HepG2 (cell line): ENCODE data around the gene TMC8. TPM values are rescaled to one million over a fixed set of nuclear protein-coding genes. Genes with fewer than 3 reads are reported as not detected.

Source experiments
- AHR ChIP-seq: IDR thresholded peaks from 2 replicates; pipeline ENCODE4 v1.6.1; 2018; ENCODE audit warnings: missing genetic modification reagents, missing compliant biosample characterization
- FOSL2 ChIP-seq: sonication (generic); formaldehyde crosslinking; IDR thresholded peaks from 2 replicates; pipeline ENCODE4 v1.4.0; 2020; ENCODE audit warnings: missing genetic modification reagents
- FOXP1 ChIP-seq, 2 experiments: fragments of 450-650 bp in 1 of 2; IDR thresholded peaks; 2 replicates each; pipeline ENCODE4 v1.6.1; 2017 to 2018; ENCODE audit warnings: antibody characterized with exemption in 1 of 2
- GATAD1 ChIP-seq: IDR thresholded peaks from 2 replicates; pipeline ENCODE4 v1.6.1; 2016; ENCODE audit warnings: missing genetic modification reagents, missing compliant biosample characterization
- HDAC1 ChIP-seq: sonication (generic); formaldehyde crosslinking; IDR thresholded peaks from 2 replicates; pipeline ENCODE4 v1.5.1; 2020; ENCODE audit warnings: mild to moderate bottlenecking, missing genetic modification reagents
- JUND ChIP-seq: sonication (generic); formaldehyde crosslinking; IDR thresholded peaks from 2 replicates; pipeline ENCODE4 v1.8.0; 2022; ENCODE audit warnings: mild to moderate bottlenecking, missing genetic modification reagents
- NCOA1 ChIP-seq: sonication (generic); formaldehyde crosslinking; IDR thresholded peaks from 2 replicates; pipeline ENCODE4 v1.9.0; 2021; ENCODE audit warnings: missing genetic modification reagents
- RFX3 ChIP-seq: IDR thresholded peaks from 2 replicates; pipeline ENCODE4 v1.6.1; 2016; ENCODE audit warnings: missing biosample characterization, missing genetic modification reagents
- SMAD1 ChIP-seq: sonication (generic); formaldehyde crosslinking; IDR thresholded peaks from 2 replicates; pipeline ENCODE4 v1.4.0; 2020; ENCODE audit warnings: missing genetic modification reagents, low read depth, mild to moderate bottlenecking, borderline replicate concordance
- TEAD3 ChIP-seq: optimal IDR thresholded peaks from 2 replicates; pipeline ENCODE3; 2016; ENCODE audit warnings: borderline replicate concordance
- ZBTB20 ChIP-seq: sonication (generic); formaldehyde crosslinking; IDR thresholded peaks from 2 replicates; pipeline ENCODE4 v1.8.1; 2023; ENCODE audit warnings: missing genetic modification reagents, low read depth, mild to moderate bottlenecking, borderline replicate concordance
- ZMYM2 ChIP-seq: sonication (generic); formaldehyde crosslinking; IDR thresholded peaks from 2 replicates; pipeline ENCODE4 v1.8.0; 2022; ENCODE audit warnings: mild to moderate bottlenecking, missing genetic modification reagents
- ZNF275 ChIP-seq: sonication (generic); formaldehyde crosslinking; IDR thresholded peaks from 2 replicates; pipeline ENCODE4 v1.8.0; 2022; ENCODE audit warnings: missing genetic modification reagents, mild to moderate bottlenecking, inconsistent platforms, borderline replicate concordance
- ZNF3 ChIP-seq: IDR thresholded peaks from 2 replicates; pipeline ENCODE4 v1.7.0; 2017; ENCODE audit warnings: inconsistent platforms
- ZNF337 ChIP-seq: sonication (generic); formaldehyde crosslinking; IDR thresholded peaks from 2 replicates; pipeline ENCODE4 v1.5.1; 2020; ENCODE audit warnings: missing genetic modification reagents, low read depth, mild to moderate bottlenecking, borderline replicate concordance
- ZNF720 ChIP-seq: sonication (generic); formaldehyde crosslinking; IDR thresholded peaks from 2 replicates; pipeline ENCODE4 v1.4.0; 2020; ENCODE audit warnings: missing genetic modification reagents
- ZSCAN20 ChIP-seq: sonication (generic); formaldehyde crosslinking; IDR thresholded peaks from 2 replicates; pipeline ENCODE4 v1.4.0; 2020; ENCODE audit warnings: missing genetic modification reagents, mild to moderate bottlenecking, borderline replicate concordance
- polyA plus RNA-seq, 8 experiments: library from polyadenylated mRNA; depleted of rRNA in 3 of 8; stranded (reverse) in 7 of 8; unstranded in 1 of 8; fragments of >200 nt; fragmentation: Illumina TruSeq in 4 of 8; extraction: Trizol in 4 of 8; gene quantifications; 2 replicates each; pipeline versions ENCODE4 v1.2.1 to v1.2.3, GENCODE V29; 2011 to 2016; ENCODE audit warnings: low read depth in 4 of 8, missing spikeins in 1 of 8, mixed read lengths in 1 of 8; ENCODE audit not compliant: insufficient read depth in 1 of 8
- total RNA-seq, 5 experiments: library from RNA; depleted of rRNA; stranded (reverse); fragments of >200 nt; fragmentation: Illumina TruSeq; extraction: Trizol; gene quantifications; 2 replicates each; pipeline ENCODE4 v1.2.3, GENCODE V29; 2016; ENCODE audit warnings: low read depth in 1 of 5
- TF ChIP-seq, protein P1 (sequence below): sonication (generic); formaldehyde crosslinking; IDR thresholded peaks from 2 replicates; pipeline ENCODE4 v1.5.0; 2020; ENCODE audit warnings: missing genetic modification reagents
- TF ChIP-seq, protein P2 (sequence below): sonication (generic); formaldehyde crosslinking; IDR thresholded peaks from 2 replicates; pipeline ENCODE4 v1.5.0; 2020; ENCODE audit warnings: mild to moderate bottlenecking, missing genetic modification reagents, borderline replicate concordance

TMC8 gene
- total and polyA plus RNA-seq, 2 of the 13 experiments (the other 11 are each of a cell fraction or from before 2014, with no cell fraction given): 0.53 to 7.8 TPM

DNA sequence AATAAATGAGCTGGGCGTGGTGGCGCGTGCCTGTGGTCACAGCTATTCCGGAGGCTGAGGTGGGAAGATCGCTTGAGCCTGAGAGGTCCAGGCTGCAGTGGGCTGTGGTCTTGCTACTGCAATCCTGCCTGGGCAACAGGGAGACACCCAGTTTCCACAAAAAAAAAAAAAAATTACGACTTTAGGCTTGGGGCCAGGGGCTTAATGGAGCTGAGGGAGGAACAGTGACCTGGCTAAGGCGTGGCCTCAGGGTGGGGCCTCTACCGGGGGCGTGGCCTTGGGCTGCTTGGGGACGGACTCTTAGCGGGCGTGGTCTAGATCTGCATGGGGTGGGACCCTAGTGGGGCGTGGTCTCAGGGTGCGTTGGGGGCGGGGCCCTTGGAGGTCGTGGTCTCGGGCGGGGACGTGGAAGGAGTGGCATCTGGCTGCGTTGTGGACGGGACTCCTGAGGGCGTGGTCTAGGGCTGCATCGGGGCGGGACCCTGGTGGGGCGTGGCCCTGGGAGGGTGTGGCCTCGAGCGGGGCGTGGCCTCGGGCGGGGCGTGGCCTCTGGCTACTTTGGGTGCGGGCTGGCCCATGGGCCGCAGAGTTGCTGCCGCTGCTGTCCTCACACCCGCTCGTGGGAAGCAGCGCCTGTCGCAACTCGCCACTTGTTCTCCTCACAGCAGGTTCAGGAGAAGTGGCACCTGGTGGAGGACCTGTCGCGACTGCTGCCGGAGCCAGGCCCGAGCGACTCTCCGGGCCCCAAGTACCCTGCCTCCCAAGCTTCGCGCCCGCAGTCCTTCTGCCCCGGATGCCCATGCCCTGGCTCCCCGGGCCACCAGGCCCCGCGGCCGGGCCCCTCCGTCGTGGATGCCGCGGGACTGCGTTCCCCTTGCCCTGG is 9.8 kb downstream of the TMC8 start (continued):
- TF ChIP-seq, protein P1, sequence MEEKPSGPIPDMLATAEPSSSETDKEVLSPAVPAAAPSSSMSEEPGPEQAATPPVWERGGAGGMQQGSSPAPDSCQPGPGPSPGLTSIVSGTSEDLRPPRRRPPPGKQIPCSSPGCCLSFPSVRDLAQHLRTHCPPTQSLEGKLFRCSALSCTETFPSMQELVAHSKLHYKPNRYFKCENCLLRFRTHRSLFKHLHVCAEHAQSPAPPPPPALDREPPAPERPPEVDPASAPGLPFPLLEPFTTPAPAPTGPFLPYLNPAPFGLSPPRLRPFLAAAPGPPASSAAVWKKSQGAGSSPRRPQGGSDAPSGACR (CRISPR knock-in tag): peak; percentile 79; the same call in 1 of the 2 replicates
- 0 out of 2 replicates have a peak, but pooled peaks have one; percentile 40 for TF ChIP-seq ZNF337
- TF ChIP-seq FOSL2 (CRISPR knock-in tag): no peak
- no peak for TF ChIP-seq ZNF3 (CRISPR knock-in tag)
- TF ChIP-seq ZNF720: no peak
- no peak for TF ChIP-seq NCOA1 (CRISPR knock-in tag)
- TF ChIP-seq, protein P2, sequence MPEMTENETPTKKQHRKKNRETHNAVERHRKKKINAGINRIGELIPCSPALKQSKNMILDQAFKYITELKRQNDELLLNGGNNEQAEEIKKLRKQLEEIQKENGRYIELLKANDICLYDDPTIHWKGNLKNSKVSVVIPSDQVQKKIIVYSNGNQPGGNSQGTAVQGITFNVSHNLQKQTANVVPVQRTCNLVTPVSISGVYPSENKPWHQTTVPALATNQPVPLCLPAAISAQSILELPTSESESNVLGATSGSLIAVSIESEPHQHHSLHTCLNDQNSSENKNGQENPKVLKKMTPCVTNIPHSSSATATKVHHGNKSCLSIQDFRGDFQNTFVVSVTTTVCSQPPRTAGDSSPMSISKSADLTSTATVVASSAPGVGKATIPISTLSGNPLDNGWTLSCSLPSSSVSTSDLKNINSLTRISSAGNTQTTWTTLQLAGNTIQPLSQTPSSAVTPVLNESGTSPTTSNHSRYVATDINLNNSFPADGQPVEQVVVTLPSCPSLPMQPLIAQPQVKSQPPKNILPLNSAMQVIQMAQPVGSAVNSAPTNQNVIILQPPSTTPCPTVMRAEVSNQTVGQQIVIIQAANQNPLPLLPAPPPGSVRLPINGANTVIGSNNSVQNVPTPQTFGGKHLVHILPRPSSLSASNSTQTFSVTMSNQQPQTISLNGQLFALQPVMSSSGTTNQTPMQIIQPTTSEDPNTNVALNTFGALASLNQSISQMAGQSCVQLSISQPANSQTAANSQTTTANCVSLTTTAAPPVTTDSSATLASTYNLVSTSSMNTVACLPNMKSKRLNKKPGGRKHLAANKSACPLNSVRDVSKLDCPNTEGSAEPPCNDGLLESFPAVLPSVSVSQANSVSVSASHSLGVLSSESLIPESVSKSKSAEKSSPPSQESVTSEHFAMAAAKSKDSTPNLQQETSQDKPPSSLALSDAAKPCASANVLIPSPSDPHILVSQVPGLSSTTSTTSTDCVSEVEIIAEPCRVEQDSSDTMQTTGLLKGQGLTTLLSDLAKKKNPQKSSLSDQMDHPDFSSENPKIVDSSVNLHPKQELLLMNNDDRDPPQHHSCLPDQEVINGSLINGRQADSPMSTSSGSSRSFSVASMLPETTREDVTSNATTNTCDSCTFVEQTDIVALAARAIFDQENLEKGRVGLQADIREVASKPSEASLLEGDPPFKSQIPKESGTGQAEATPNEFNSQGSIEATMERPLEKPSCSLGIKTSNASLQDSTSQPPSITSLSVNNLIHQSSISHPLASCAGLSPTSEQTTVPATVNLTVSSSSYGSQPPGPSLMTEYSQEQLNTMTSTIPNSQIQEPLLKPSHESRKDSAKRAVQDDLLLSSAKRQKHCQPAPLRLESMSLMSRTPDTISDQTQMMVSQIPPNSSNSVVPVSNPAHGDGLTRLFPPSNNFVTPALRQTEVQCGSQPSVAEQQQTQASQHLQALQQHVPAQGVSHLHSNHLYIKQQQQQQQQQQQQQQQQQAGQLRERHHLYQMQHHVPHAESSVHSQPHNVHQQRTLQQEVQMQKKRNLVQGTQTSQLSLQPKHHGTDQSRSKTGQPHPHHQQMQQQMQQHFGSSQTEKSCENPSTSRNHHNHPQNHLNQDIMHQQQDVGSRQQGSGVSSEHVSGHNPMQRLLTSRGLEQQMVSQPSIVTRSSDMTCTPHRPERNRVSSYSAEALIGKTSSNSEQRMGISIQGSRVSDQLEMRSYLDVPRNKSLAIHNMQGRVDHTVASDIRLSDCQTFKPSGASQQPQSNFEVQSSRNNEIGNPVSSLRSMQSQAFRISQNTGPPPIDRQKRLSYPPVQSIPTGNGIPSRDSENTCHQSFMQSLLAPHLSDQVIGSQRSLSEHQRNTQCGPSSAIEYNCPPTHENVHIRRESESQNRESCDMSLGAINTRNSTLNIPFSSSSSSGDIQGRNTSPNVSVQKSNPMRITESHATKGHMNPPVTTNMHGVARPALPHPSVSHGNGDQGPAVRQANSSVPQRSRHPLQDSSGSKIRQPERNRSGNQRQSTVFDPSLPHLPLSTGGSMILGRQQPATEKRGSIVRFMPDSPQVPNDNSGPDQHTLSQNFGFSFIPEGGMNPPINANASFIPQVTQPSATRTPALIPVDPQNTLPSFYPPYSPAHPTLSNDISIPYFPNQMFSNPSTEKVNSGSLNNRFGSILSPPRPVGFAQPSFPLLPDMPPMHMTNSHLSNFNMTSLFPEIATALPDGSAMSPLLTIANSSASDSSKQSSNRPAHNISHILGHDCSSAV: no peak
- 0 out of 2 replicates have a peak, but pooled peaks have one; percentile 11 for TF ChIP-seq AHR
- no peak for TF ChIP-seq JUND (CRISPR knock-in tag)
- peak; percentile 83; the same call in 1 of the 2 replicates for TF ChIP-seq SMAD1 (CRISPR knock-in tag)
- TF ChIP-seq ZMYM2 (CRISPR knock-in tag): 0 out of 2 replicates have a peak, but pooled peaks have one; percentile 6
- TF ChIP-seq GATAD1 (CRISPR knock-in tag): 0 out of 2 replicates have a peak, but pooled peaks have one; percentile 6
- TF ChIP-seq FOXP1 (IDR thresholded peaks at IDR 0.05): no peak
- TF ChIP-seq FOXP1 (CRISPR knock-in tag; IDR thresholded peaks at IDR 0.05): 0 out of 2 replicates have a peak, but pooled peaks have one; percentile 14
- no peak for TF ChIP-seq RFX3 (CRISPR knock-in tag)
- peak; percentile 29; the same call in 1 of the 2 replicates for TF ChIP-seq ZBTB20 (CRISPR knock-in tag)
- TF ChIP-seq ZSCAN20 (CRISPR knock-in tag): no peak; the same call in 1 of the 2 replicates
- TF ChIP-seq TEAD3: peak; percentile 30
- TF ChIP-seq HDAC1: peak; percentile 51; the same call in 1 of the 2 replicates
- TF ChIP-seq ZNF275 (CRISPR knock-in tag): peak; percentile 82; the same call in 1 of the 2 replicates
